Fibroblast of lung (primary cell): ENCODE data around the gene MLC1. TPM values are rescaled to one million over a fixed set of nuclear protein-coding genes. Genes with fewer than 3 reads are reported as not detected.
A peak's percentile ranks its signal among the peaks of the same experiment; 100 is the strongest.

Source experiments
- DNase-seq, 2 donors: peaks; one replicate each; pipeline versions ENCODE4 v3.0.0 to v3.0.0-alpha.2; 2010; ENCODE audit warnings: low read depth in 2 of 2
- H2AFZ ChIP-seq: 2 replicates; pipeline ENCODE4 v1.5.1; 2012; ENCODE audit warnings: low read length, control low read depth, inconsistent platforms
- H3K27ac ChIP-seq: 2 replicates; pipeline ENCODE4 v1.5.1; 2011; ENCODE audit warnings: low read length, control low read depth; ENCODE audit not compliant: insufficient read depth
- H3K27me3 ChIP-seq: 2 replicates; pipeline ENCODE4 v1.5.1; 2011; ENCODE audit warnings: mild to moderate bottlenecking, low read length; ENCODE audit not compliant: control insufficient read depth, insufficient read depth
- H3K36me3 ChIP-seq: 2 replicates; pipeline ENCODE4 v1.5.1; 2011; ENCODE audit warnings: low read length; ENCODE audit not compliant: control insufficient read depth, insufficient read depth
- H3K4me1 ChIP-seq: 2 replicates; pipeline ENCODE4 v1.5.1; 2011; ENCODE audit warnings: low read length; ENCODE audit not compliant: control insufficient read depth, insufficient read depth; ENCODE audit errors: extremely low read depth
- H3K4me2 ChIP-seq: 2 replicates; pipeline ENCODE4 v1.5.1; 2011; ENCODE audit warnings: low read length, control low read depth; ENCODE audit not compliant: insufficient read depth; ENCODE audit errors: extremely low read depth
- H3K4me3 ChIP-seq, 4 experiments: fragments of 200-600 bp in 1 of 4; sonication (generic) in 1 of 4; replicated peaks in 1 of 4; 2 replicates each; pipeline ENCODE4 v1.5.1; 2011 to 2016; ENCODE audit warnings: low read length in 4 of 4, low read depth in 3 of 4, mild to moderate bottlenecking in 3 of 4, control low read depth in 2 of 4, inconsistent platforms in 1 of 4, mixed read lengths in 1 of 4; ENCODE audit not compliant: insufficient read depth in 1 of 4; ENCODE audit errors: control extremely low read depth in 1 of 4
- H3K79me2 ChIP-seq: 2 replicates; pipeline ENCODE4 v1.5.1; 2012; ENCODE audit warnings: mild to moderate bottlenecking, low read length, inconsistent platforms; ENCODE audit not compliant: control insufficient read depth, insufficient read depth
- H3K9ac ChIP-seq: 2 replicates; pipeline ENCODE4 v1.5.1; 2011; ENCODE audit warnings: mild to moderate bottlenecking, low read length, control low read depth; ENCODE audit not compliant: insufficient read depth
- H3K9me3 ChIP-seq: 2 replicates; pipeline ENCODE4 v1.5.1; 2012; ENCODE audit warnings: low read depth, low read length; ENCODE audit not compliant: control insufficient read depth, insufficient read depth
- H4K20me1 ChIP-seq: 2 replicates; pipeline ENCODE4 v1.5.1; 2011; ENCODE audit warnings: low read length; ENCODE audit not compliant: control insufficient read depth, insufficient read depth; ENCODE audit errors: extremely low read depth
- EZH2 ChIP-seq: IDR thresholded peaks from 2 replicates; pipeline ENCODE4 v1.5.1; 2012; ENCODE audit warnings: low read length, control low read depth, mild to moderate bottlenecking; ENCODE audit errors: missing control alignments
- polyA plus RNA-seq, 2 donors: library from polyadenylated mRNA; depleted of rRNA in 1 of 2; stranded (reverse) in 1 of 2; unstranded in 1 of 2; fragments of >200 nt; gene quantifications; 2 replicates each; pipeline ENCODE4 v1.2.1, GENCODE V29; 2011 to 2012; ENCODE audit warnings: missing spikeins in 1 of 2
- total RNA-seq: library from RNA; depleted of rRNA; stranded (reverse); fragments of >200 nt; gene quantifications from 2 replicates; pipeline ENCODE4 v1.2.1, GENCODE V29; 2014
- TF ChIP-seq, protein P1 (sequence below), 2 donors: IDR thresholded peaks in 1 of 2; conservative IDR thresholded peaks in 1 of 2; 1 replicate in 1 of 2; 2 replicates in 1 of 2; pipeline ENCODE4 v1.5.1; 2011 to 2012; ENCODE audit warnings: low read length in 2 of 2, control low read depth in 1 of 2, inconsistent platforms in 1 of 2, low read depth in 1 of 2, mild to moderate bottlenecking in 1 of 2

Gene MLC1
- total and polyA plus RNA-seq, 2 donors (not counting 1 experiment from before 2014, with no cell fraction given) = under 0.01 TPM; not detected in 1

DNA sequence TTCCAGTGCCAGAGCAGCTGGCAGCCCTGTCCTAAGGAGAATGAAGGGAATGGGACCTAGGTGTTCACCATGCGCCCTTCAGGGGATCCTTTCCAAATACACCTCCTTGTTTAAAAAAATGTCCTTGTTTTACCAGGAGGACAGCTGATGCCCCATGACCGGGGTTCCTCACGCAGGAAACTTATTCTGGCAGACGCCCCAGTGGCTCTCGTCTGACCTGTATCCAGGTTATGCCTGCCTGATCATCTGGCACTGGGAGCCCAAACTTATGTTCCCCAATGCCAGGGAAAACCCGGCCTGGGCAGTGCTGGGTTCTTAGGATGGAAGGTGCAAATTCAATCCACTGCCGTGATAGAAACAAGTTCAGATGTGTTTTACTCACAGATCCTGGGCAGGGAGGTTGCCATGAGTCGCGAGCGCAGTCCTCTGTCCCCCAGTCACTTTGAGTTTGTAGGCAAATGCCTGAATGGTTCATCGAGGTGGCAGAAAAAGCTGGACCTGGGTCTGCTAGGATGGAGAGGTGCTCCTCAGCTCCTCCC lies 36.0 kb upstream of the MLC1 start:
- Histone ChIP-seq H3K36me3 (no peaks in the 10 kb centered on the region), H3K79me2 (no peaks in the 10 kb centered on the region), H2AFZ (no peak overlapping the region), H3K4me3 (no peak overlapping the region), H3K27me3 (peaks cover 19% of the 10 kb centered on the region), H4K20me1 (no peaks in the 10 kb centered on the region), H3K4me2 (no peak overlapping the region), H3K9me3 (no peaks in the 10 kb centered on the region), H3K9ac (no peak overlapping the region), H3K27ac (no peak overlapping the region), H3K4me1 (no peaks in the 10 kb centered on the region)
- no peak for DNase-seq
- TF ChIP-seq EZH2 = no peak

GRCh38 chr22:50119768-50120251 lies 34.6 kb upstream of the MLC1 start:
- H2AFZ ChIP-seq = no peak overlapping the region
- no peaks in the 10 kb centered on the region for H3K9me3 ChIP-seq
- H3K27me3 ChIP-seq = peaks cover 19% of the 10 kb centered on the region
- DNase-seq = peak; percentile 27 to 33
- no peaks in the 10 kb centered on the region for H3K36me3 ChIP-seq
- no peak for TF ChIP-seq EZH2
- TF ChIP-seq, protein P1, sequence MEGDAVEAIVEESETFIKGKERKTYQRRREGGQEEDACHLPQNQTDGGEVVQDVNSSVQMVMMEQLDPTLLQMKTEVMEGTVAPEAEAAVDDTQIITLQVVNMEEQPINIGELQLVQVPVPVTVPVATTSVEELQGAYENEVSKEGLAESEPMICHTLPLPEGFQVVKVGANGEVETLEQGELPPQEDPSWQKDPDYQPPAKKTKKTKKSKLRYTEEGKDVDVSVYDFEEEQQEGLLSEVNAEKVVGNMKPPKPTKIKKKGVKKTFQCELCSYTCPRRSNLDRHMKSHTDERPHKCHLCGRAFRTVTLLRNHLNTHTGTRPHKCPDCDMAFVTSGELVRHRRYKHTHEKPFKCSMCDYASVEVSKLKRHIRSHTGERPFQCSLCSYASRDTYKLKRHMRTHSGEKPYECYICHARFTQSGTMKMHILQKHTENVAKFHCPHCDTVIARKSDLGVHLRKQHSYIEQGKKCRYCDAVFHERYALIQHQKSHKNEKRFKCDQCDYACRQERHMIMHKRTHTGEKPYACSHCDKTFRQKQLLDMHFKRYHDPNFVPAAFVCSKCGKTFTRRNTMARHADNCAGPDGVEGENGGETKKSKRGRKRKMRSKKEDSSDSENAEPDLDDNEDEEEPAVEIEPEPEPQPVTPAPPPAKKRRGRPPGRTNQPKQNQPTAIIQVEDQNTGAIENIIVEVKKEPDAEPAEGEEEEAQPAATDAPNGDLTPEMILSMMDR (conservative IDR thresholded peaks at IDR 0.05 in 1 of 2, IDR thresholded peaks at IDR 0.05 in 1 of 2; ENCODE audit: low read depth in 1 of 2, low read length in 2 of 2) = no peak
- H3K27ac ChIP-seq = no peak overlapping the region
- no peak overlapping the region for H3K9ac ChIP-seq
- no peaks in the 10 kb centered on the region for H3K4me1 ChIP-seq
- H3K4me3 ChIP-seq = no peak overlapping the region
- no peaks in the 10 kb centered on the region for H4K20me1 ChIP-seq
- no peak overlapping the region for H3K4me2 ChIP-seq
- H3K79me2 ChIP-seq = no peaks in the 10 kb centered on the region

DNA sequence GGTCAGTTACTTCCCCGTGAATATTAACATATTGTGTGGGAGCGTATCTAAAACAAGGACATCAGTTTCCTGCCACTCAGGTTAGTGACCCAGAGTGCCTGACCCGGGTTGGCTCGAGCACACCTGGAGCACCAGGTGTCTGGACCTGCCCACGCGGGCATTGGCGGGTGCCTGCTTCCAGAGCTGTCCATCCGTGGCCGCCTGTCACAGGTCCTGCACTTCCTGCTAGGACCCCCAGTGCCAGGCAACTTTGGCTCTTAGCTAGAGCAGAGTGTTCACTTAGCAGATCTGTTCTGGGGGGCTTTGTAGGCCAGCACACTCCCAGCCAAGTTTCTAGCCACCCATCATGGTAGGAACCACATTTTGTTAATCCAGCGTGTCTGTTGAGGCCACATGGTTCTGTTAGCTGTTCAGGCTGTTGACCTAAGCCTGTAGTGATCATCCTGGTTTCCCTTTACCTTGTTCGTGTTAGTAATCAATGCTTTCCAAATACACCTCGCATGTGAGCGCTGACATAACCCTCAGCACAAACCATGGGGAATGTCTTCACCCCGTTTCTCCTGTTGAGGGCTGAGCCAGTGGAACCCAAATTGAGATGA lies 34.0 kb upstream of the MLC1 start:
- Histone ChIP-seq H3K27ac (no peak overlapping the region), H3K4me1 (no peaks in the 10 kb centered on the region), H3K4me3 (no peak overlapping the region), H2AFZ (no peak overlapping the region), H3K9me3 (no peaks in the 10 kb centered on the region), H4K20me1 (no peaks in the 10 kb centered on the region), H3K9ac (no peak overlapping the region), H3K36me3 (no peaks in the 10 kb centered on the region), H3K4me2 (no peak overlapping the region), H3K79me2 (no peaks in the 10 kb centered on the region), H3K27me3 (peaks cover 19% of the 10 kb centered on the region)
- TF ChIP-seq EZH2 = no peak
- TF ChIP-seq, protein P1 (conservative IDR thresholded peaks at IDR 0.05 in 1 of 2, IDR thresholded peaks at IDR 0.05 in 1 of 2; ENCODE audit: low read depth in 1 of 2, low read length in 2 of 2) = no peak
- no peak for DNase-seq
